Naive thymus-derived CD4-positive, alpha-beta T cell (primary cell): Measurements from ENCODE around the gene THY1. TPM values are rescaled to one million over a fixed set of nuclear protein-coding genes. Genes with fewer than 3 reads are reported as not detected.

Experiments used
- ATAC-seq: fragments of 150-1000 bp; cut with Tn5 transposase; 2 replicates; pipeline ENCODE4 v1.10.0; 2021; ENCODE audit warnings: mild to moderate bottlenecking, moderate library complexity
- CTCF ChIA-PET: fragments of 350-600 bp; sonication (Branson Sonifier 250); formaldehyde crosslinking; loops from one replicate; lab custom pipeline; 2021; ENCODE audit warnings: antibody characterized with exemption; lab: Charles Lee
- POLR2A ChIA-PET: fragments of 350-600 bp; sonication (Branson Sonifier 250); formaldehyde crosslinking; loops from one replicate; lab custom pipeline; 2021; ENCODE audit warnings: antibody characterized with exemption, inconsistent platforms; lab: Charles Lee
- DNase-seq, 9 donors: peaks; one replicate each; pipeline versions ENCODE4 v3.0.0 to v3.0.0-alpha.2; 2020 to 2022; ENCODE audit warnings: mixed read lengths in 1 of 9
- H3K27ac ChIP-seq: one replicate; pipeline ENCODE4 v1.7.0; 2013; ENCODE audit warnings: mild to moderate bottlenecking, low read depth, low read length, moderate library complexity
- H3K27me3 ChIP-seq, 2 donors: one replicate each; pipeline ENCODE4 v1.7.0; 2013; ENCODE audit warnings: low read length in 2 of 2, mild to moderate bottlenecking in 2 of 2, moderate library complexity in 2 of 2; ENCODE audit not compliant: control insufficient read depth in 2 of 2, insufficient read depth in 2 of 2
- H3K36me3 ChIP-seq, 3 experiments: 1 replicate in 2 of 3; 2 replicates in 1 of 3; pipeline ENCODE4 v1.7.0; 2013; ENCODE audit warnings: low read length in 3 of 3, mild to moderate bottlenecking in 3 of 3, moderate library complexity in 1 of 3; ENCODE audit not compliant: insufficient read depth in 3 of 3, control insufficient read depth in 2 of 3
- H3K4me1 ChIP-seq, 2 donors: one replicate each; pipeline ENCODE4 v1.7.0; 2013; ENCODE audit warnings: low read length in 2 of 2, mild to moderate bottlenecking in 2 of 2, moderate library complexity in 1 of 2; ENCODE audit not compliant: control insufficient read depth in 2 of 2, insufficient read depth in 2 of 2
- H3K4me3 ChIP-seq: 2 replicates; pipeline ENCODE4 v1.7.0; 2013; ENCODE audit warnings: mild to moderate bottlenecking, low read length
- H3K9me3 ChIP-seq, 3 experiments: 1 replicate in 2 of 3; 2 replicates in 1 of 3; pipeline ENCODE4 v1.7.0; 2013; ENCODE audit warnings: low read length in 3 of 3; ENCODE audit not compliant: control insufficient read depth in 2 of 3
- H3K27ac Mint-ChIP-seq, 9 donors: one replicate each; pipeline ENCODE4 v1.8.0; 2020 to 2022; ENCODE audit warnings: mixed read lengths in 9 of 9, mild to moderate bottlenecking in 8 of 9, moderate library complexity in 5 of 9, inconsistent platforms in 2 of 9
- H3K27me3 Mint-ChIP-seq, 5 donors: one replicate each; pipeline ENCODE4 v1.8.0; 2021 to 2022; ENCODE audit warnings: mixed read lengths in 5 of 5, mild to moderate bottlenecking in 1 of 5
- H3K36me3 Mint-ChIP-seq, 5 donors: one replicate each; pipeline ENCODE4 v1.8.0; 2020 to 2022; ENCODE audit warnings: mixed read lengths in 5 of 5, mild to moderate bottlenecking in 3 of 5, inconsistent platforms in 1 of 5
- H3K4me1 Mint-ChIP-seq, 7 donors: one replicate each; pipeline ENCODE4 v1.8.0; 2020 to 2022; ENCODE audit warnings: mixed read lengths in 7 of 7, mild to moderate bottlenecking in 3 of 7, inconsistent platforms in 1 of 7
- H3K4me3 Mint-ChIP-seq, 10 donors: one replicate each; pipeline ENCODE4 v1.8.0; 2020 to 2022; ENCODE audit warnings: mild to moderate bottlenecking in 10 of 10, mixed read lengths in 10 of 10, moderate library complexity in 6 of 10, inconsistent platforms in 2 of 10
- H3K9me3 Mint-ChIP-seq, 11 donors: one replicate each; pipeline ENCODE4 v1.8.0; 2020 to 2022; ENCODE audit warnings: mixed read lengths in 11 of 11, mild to moderate bottlenecking in 4 of 11, inconsistent platforms in 1 of 11, moderate library complexity in 1 of 11
- intact Hi-C, 2 donors: fragments of 100-400 bp; cut with micrococcal nuclease; formaldehyde crosslinking; loops; one replicate each; pipeline ENCODE4 v1.15.1; 2023
- polyA plus RNA-seq, 2 donors: library from polyadenylated mRNA; unstranded; fragments of 300-500 nt; fragmentation: Illumina TruSeq; gene quantifications; one replicate each; pipeline ENCODE4 v1.2.3, GENCODE V29; 2021
- total RNA-seq, 6 experiments: library from RNA in 5 of 6; stranded (reverse) in 5 of 6; gene quantifications; 1 replicate in 5 of 6; 2 replicates in 1 of 6; pipeline ENCODE4 v1.2.3 and lab custom pipeline; 2021 to 2026

Gene THY1
- total and polyA plus RNA-seq, 7 experiments from 2014 or later, result 2.2 TPM; not detected in 6

DNA sequence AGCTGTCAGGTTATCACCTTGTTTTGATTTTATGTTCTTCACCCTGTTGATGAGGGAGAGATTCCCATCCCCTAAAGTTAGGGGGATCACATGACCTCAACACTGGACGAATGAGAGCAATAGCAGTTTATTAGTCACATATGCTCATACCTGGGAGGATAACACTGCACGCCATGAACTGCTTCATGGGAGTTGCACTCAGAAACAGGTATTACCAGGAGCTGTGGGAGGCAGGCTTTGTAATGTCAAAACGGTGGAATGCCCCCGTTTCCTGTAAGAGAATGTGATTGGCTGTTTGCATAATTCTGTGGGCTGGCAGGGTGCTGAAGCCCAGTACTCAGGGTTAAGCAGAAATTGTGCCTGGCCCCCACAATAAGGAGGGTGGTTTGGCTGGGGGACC is 3.2 kb upstream of the THY1 start:
- ATAC-seq (no peak), DNase-seq (no peak)
- Histone ChIP-seq H3K9me3 (no peaks in the 10 kb centered on the region), H3K27ac (no peak overlapping the region), H3K4me3 (no peak overlapping the region), H3K4me1 (no peaks in the 10 kb centered on the region), H3K36me3 (no peaks in the 10 kb centered on the region), H3K27me3 (no peaks in the 10 kb centered on the region)
- CTCF ChIA-PET, result interaction anchor here (0.6 kb wide), 1 partner anchor 108 kb away, joined by 3 read pairs; no protein-coding TSS in a partner anchor
- Mint-ChIP-seq H3K4me3 (no peak overlapping the region), H3K27ac (peak overlapping the region in 1 of 9 donors; percentile 84), H3K27me3 (peaks cover 40 to 51% (median 42%) of the 10 kb centered on the region in 5 donors), H3K36me3 (peaks cover 0 to 3% (median 0%) of the 10 kb centered on the region in 5 donors), H3K9me3 (peaks cover 0 to 3% (median 0%) of the 10 kb centered on the region in 11 donors), H3K4me1 (peaks cover 4 to 19% (median 14%) of the 10 kb centered on the region in 7 donors)
- POLR2A ChIA-PET, result no interaction called here
- intact Hi-C loops, result no loop called here

- Mint-ChIP-seq H3K4me1 (peaks cover 4 to 19% (median 14%) of the 10 kb centered on the region in 7 donors), H3K27me3 (peaks cover 40 to 56% (median 47%) of the 10 kb centered on the region in 5 donors), H3K9me3 (peaks cover 0 to 2% (median 0%) of the 10 kb centered on the region in 11 donors), H3K36me3 (peaks cover 0 to 3% (median 0%) of the 10 kb centered on the region in 5 donors), H3K27ac (no peak overlapping the region), H3K4me3 (peak overlapping the region in 3 of 10 donors; percentile 15 to 82 (median 61))
- CTCF ChIA-PET, result no interaction called here
- ATAC-seq (no peak), DNase-seq (no peak)
- Histone ChIP-seq H3K4me1 (no peaks in the 10 kb centered on the region), H3K27me3 (no peaks in the 10 kb centered on the region), H3K9me3 (no peaks in the 10 kb centered on the region), H3K36me3 (no peaks in the 10 kb centered on the region), H3K4me3 (no peak overlapping the region), H3K27ac (no peak overlapping the region)
- intact Hi-C loops, result no loop called here
- POLR2A ChIA-PET, result no interaction called here
Observed at GRCh38 chr11:119424775-119425174, 1.8 kb upstream of the THY1 start.

GRCh38 chr11:119424276-119424675 is 1.3 kb upstream of the THY1 start:
- ATAC-seq (no peak), DNase-seq (no peak)
- H3K4me1 Mint-ChIP-seq, result peaks cover 4 to 19% (median 14%) of the 10 kb centered on the region in 7 donors
- peaks cover 0 to 3% (median 0%) of the 10 kb centered on the region in 5 donors for H3K36me3 Mint-ChIP-seq
- H3K27me3 Mint-ChIP-seq, result peaks cover 38 to 60% (median 47%) of the 10 kb centered on the region in 5 donors
- peak overlapping the region in 2 of 10 donors; percentile 73 to 82 for H3K4me3 Mint-ChIP-seq
- POLR2A ChIA-PET, result no interaction called here
- CTCF ChIA-PET, result no interaction called here
- Histone ChIP-seq H3K27me3 (no peaks in the 10 kb centered on the region), H3K4me1 (no peaks in the 10 kb centered on the region), H3K4me3 (no peak overlapping the region), H3K36me3 (no peaks in the 10 kb centered on the region), H3K27ac (no peak overlapping the region), H3K9me3 (no peaks in the 10 kb centered on the region)
- peaks cover 0 to 2% (median 0%) of the 10 kb centered on the region in 11 donors for H3K9me3 Mint-ChIP-seq
- H3K27ac Mint-ChIP-seq, result no peak overlapping the region
- intact Hi-C loops, result no loop called here

- peak overlapping the region in 6 of 10 donors; percentile 17 to 82 (median 41) for H3K4me3 Mint-ChIP-seq
- DNase-seq, result no peak
- Histone ChIP-seq H3K27me3 (no peaks in the 10 kb centered on the region), H3K36me3 (no peaks in the 10 kb centered on the region), H3K9me3 (no peaks in the 10 kb centered on the region), H3K27ac (no peak overlapping the region), H3K4me3 (no peak overlapping the region), H3K4me1 (no peaks in the 10 kb centered on the region)
- CTCF ChIA-PET, result no interaction called here
- peaks cover 0 to 2% (median 0%) of the 10 kb centered on the region in 11 donors for H3K9me3 Mint-ChIP-seq
- H3K27ac Mint-ChIP-seq, result no peak overlapping the region
- intact Hi-C loops, result no loop called here
- H3K4me1 Mint-ChIP-seq, result peaks cover 4 to 19% (median 14%) of the 10 kb centered on the region in 7 donors
- H3K27me3 Mint-ChIP-seq, result peaks cover 38 to 60% (median 48%) of the 10 kb centered on the region in 5 donors
- no peak for ATAC-seq
- POLR2A ChIA-PET, result no interaction called here
- peaks cover 0 to 3% (median 0%) of the 10 kb centered on the region in 5 donors for H3K36me3 Mint-ChIP-seq
Observed at GRCh38 chr11:119423509-119424254, 710 bp upstream of the THY1 start.

- Histone ChIP-seq H3K27ac (no peak overlapping the region), H3K4me3 (no peak overlapping the region), H3K27me3 (no peaks in the 10 kb centered on the region), H3K4me1 (no peaks in the 10 kb centered on the region), H3K36me3 (no peaks in the 10 kb centered on the region), H3K9me3 (no peaks in the 10 kb centered on the region)
- H3K4me3 Mint-ChIP-seq, result peak overlapping the region; percentile 12 to 82 (median 60)
- ATAC-seq, result no peak
- DNase-seq, result no peak
- ChIA-PET POLR2A (no interaction called here), CTCF (no interaction called here)
- H3K27ac Mint-ChIP-seq, result no peak overlapping the region
- peaks cover 43 to 54% (median 48%) of the 10 kb centered on the region in 5 donors for H3K27me3 Mint-ChIP-seq
- H3K36me3 Mint-ChIP-seq, result peaks cover 0 to 3% (median 0%) of the 10 kb centered on the region in 5 donors
- intact Hi-C loops, result no loop called here
- H3K9me3 Mint-ChIP-seq, result peaks cover 0 to 2% (median 0%) of the 10 kb centered on the region in 11 donors
- H3K4me1 Mint-ChIP-seq, result peaks cover 4 to 19% (median 14%) of the 10 kb centered on the region in 7 donors
Observed at GRCh38 chr11:119421941-119422808, 797 bp downstream of the THY1 start.

DNA sequence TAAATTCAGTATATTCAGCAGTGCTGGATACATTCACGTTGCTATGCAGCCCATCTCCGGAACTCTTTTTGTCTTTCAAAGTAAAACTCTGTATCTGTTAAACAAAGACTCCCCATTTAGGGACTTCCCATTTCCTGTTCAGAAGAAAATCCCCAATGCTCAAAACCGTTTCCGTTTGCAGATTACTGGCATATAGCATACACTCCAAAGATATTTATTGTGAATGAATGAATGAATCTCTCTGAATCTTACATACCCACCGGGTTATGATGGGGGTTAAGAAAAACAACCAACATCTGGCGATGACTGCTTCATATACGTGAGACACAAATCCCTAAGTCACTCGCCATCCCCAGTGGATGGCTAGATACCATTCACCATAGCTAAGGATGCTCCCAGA is 1.6 kb downstream of the THY1 start:
- Histone ChIP-seq H3K4me1 (no peaks in the 10 kb centered on the region), H3K9me3 (no peaks in the 10 kb centered on the region), H3K4me3 (no peak overlapping the region), H3K27ac (no peak overlapping the region), H3K27me3 (no peaks in the 10 kb centered on the region), H3K36me3 (no peaks in the 10 kb centered on the region)
- Mint-ChIP-seq H3K4me1 (peaks cover 4 to 19% (median 14%) of the 10 kb centered on the region in 7 donors), H3K9me3 (peaks cover 0 to 2% (median 0%) of the 10 kb centered on the region in 11 donors), H3K36me3 (peaks cover 0 to 3% (median 0%) of the 10 kb centered on the region in 5 donors), H3K27me3 (peaks cover 43 to 54% (median 51%) of the 10 kb centered on the region in 5 donors), H3K27ac (no peak overlapping the region), H3K4me3 (peak overlapping the region in 5 of 10 donors; percentile 25 to 82 (median 78))
- ChIA-PET CTCF (no interaction called here), POLR2A (no interaction called here)
- ATAC-seq (no peak), DNase-seq (no peak)
- intact Hi-C loops, result no loop called here
